Cardiac fibroblast (primary cell): Measurements from ENCODE around the gene TOMM20.

ENCODE experiments used
- DNase-seq, 2 donors: peaks; one replicate each; pipeline versions ENCODE4 v3.0.0 to v3.0.0-alpha.2; 2010; ENCODE audit warnings: low read depth in 2 of 2
- H3K4me3 ChIP-seq, 2 donors: replicated peaks in 1 of 2; 1 replicate in 1 of 2; 2 replicates in 1 of 2; pipeline ENCODE4 v1.5.1; 2011; ENCODE audit warnings: low read depth in 2 of 2, low read length in 2 of 2, mild to moderate bottlenecking in 2 of 2, moderate library complexity in 1 of 2
- TF ChIP-seq, protein P1 (sequence below): IDR thresholded peaks from one replicate; pipeline ENCODE4 v1.5.1; 2011; ENCODE audit warnings: low read depth, mild to moderate bottlenecking, low read length, inconsistent platforms

Gene TOMM20

DNA sequence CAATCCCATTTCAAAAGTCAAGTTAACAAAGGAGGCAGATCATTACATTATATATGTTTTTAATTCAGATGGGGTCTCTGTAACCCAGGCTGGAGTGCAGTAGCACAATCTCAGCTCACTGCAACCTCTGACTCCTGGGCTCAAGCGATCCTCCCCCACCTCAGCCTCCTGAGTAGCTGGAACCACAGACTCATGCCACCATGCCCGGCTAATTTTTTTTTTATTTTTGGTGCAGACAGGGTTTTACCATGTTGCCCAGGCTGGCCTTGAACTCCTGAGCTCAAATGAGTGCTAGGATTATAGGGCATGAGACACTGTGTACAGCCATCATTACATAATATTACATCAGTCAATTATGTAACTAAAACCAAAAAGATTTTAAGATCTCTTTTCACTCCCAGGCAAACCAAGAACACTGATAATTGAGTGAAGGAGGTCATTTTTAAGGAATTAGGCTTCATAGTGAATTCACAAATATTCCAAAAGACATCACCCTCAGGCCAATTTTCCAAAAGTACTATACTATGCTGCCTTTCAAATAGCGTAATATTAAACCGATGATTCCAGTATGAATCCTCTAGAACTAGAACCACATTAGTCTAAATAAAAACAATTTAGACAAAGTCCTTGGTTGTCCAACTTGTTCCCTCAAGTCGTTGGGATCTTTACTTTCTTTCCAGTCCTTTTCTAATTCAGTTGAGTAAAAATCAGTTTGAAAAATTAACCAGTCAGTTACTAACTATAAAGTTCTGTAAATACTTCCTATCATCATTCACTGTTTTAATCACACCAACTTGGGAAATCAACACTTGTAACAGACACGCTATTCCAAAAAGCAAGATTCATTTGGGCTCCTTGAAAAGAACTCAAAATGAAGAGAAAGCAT, 16.1 kb downstream of the TOMM20 start:
- TF ChIP-seq, protein P1, sequence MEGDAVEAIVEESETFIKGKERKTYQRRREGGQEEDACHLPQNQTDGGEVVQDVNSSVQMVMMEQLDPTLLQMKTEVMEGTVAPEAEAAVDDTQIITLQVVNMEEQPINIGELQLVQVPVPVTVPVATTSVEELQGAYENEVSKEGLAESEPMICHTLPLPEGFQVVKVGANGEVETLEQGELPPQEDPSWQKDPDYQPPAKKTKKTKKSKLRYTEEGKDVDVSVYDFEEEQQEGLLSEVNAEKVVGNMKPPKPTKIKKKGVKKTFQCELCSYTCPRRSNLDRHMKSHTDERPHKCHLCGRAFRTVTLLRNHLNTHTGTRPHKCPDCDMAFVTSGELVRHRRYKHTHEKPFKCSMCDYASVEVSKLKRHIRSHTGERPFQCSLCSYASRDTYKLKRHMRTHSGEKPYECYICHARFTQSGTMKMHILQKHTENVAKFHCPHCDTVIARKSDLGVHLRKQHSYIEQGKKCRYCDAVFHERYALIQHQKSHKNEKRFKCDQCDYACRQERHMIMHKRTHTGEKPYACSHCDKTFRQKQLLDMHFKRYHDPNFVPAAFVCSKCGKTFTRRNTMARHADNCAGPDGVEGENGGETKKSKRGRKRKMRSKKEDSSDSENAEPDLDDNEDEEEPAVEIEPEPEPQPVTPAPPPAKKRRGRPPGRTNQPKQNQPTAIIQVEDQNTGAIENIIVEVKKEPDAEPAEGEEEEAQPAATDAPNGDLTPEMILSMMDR, result no peak
- DNase-seq, result no peak
- H3K4me3 ChIP-seq, result no peak overlapping the region

DNA sequence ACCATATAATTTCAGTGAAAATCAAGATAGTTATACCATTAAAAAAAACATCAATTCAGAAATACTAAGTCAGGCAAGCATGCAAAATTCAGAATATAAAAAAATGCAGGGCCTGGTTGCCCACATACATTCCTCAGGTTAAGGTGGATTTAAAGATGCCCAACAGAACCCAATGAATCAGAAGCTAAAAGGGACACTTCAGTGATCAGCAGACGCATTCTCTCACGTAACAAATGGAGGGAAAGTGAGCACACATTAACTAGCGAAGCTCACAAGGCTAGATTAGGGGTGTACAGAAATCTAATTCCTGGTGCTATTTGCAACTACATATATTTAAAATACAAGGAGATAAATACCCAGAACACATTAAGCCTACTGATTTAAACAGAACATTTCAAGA, 17.5 kb downstream of the TOMM20 start:
- DNase-seq, result no peak
- H3K4me3 ChIP-seq, result no peak overlapping the region
- TF ChIP-seq, protein P1, result no peak

DNA sequence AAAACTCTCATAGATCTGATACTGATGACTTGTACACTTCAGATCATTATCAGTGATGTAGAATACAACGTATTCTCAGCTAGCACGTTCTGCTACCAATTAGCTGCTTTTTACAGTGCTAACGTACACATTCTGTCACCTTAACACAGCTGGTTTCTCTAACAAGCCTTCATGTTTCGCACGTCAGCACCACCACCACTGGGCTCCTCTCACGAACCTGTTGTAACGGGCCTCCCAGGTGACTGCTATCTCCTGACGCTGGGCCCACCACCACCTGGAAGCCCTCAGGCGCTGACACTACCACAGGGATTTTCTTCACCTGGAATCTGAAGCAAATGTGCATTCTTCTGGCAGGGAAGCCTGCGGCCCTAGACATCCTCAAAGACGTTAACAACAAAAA, 19.8 kb downstream of the TOMM20 start:
- DNase-seq, result no peak
- no peak overlapping the region for H3K4me3 ChIP-seq
- TF ChIP-seq, protein P1, result no peak

DNA sequence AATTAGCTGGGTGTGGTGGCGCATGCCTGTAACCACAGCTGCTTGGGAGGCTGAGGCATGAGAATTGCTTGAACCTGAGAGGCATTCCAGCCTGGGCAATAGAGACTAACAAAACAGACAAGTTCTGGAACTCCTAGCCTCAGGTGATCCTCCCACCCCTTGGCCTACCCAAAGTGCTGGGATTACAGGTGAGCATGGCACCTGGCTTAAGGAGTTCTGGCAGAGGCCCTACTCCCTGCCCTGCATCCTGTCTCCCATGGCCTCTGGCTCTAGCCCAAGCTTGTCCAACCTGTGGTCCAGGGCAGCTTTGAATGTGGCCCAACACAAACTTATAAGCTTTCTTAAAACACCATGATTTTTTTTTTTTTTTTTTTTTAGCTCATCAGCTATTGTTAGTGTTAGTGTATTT, 20.4 kb downstream of the TOMM20 start:
- TF ChIP-seq, protein P1, result no peak
- no peak for DNase-seq
- no peak overlapping the region for H3K4me3 ChIP-seq

DNA sequence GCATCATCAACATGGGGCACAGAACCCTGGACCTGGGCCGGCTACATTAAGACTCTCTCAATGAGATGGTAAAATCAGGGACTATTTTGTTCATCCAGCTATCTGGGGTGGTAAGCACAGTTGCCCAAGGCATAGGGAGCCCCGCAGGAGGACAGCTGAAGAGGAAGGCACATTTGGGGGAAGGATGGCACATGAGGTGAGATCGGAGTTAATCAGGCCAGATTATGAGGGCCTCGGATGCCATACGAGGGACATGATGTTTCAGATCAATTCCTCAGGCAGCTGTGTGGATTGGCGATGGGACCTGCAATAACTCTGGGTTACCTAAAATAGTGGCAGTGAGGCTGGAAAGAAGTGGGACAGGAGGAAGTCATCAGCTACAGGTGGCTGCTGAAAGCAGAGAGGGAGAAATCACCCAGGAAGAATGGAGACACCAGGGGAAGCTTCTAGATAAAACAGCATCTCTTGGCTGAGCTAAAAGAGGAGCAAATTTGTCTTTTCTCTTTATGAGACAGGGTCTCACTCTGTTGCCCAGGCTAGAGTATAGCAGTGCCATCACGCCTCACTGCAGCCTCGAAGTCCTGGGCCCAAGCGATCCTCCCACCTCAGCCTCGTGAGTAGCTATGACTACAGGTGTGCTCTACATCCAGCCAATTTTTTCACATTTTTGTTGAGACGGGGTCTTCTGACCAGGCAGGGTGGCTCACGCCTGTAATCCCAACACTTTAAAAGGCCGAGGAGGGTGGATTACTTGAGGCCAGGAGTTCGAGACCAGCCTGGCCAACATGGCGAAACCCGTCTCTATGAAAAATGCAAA, 21.1 kb downstream of the TOMM20 start:
- DNase-seq, result no peak
- TF ChIP-seq, protein P1, result no peak
- H3K4me3 ChIP-seq, result no peak overlapping the region

DNA sequence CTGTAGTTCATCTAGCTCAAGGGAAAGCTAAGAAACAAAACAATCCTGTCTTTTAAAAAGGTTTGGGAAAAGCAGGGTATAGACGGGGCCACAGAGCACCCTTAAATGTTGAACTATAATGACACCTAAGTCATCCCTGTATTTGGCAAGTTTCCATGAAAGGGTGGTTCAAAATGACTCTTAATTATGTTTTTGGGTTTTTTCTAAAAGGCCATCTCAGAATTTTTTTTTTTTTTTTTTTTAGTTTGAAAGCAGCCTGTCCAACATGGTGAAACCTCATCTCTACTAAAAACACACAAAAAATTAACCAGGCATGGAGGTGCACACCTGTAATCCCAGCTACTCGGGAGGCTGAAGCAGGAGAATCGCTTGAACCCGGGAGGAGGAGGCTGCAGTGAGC, 22.2 kb downstream of the TOMM20 start:
- TF ChIP-seq, protein P1, result no peak
- H3K4me3 ChIP-seq, result no peak overlapping the region
- DNase-seq, result no peak
